Spleen (tissue), 13 donors: ENCODE results near the gene ANXA8. TPM values are rescaled to one million over a fixed set of nuclear protein-coding genes. Genes with fewer than 3 reads are reported as not detected.
"Not testable (repeated sequence)": the region's sequence is repeated elsewhere in the genome, so short reads cannot be mapped to it uniquely, and the experiment has no call there.

ENCODE experiments used
- DNase-seq: peaks from one replicate; pipeline ENCODE4 v3.0.0-alpha.2; 2020
- H3K27ac ChIP-seq, 8 donors: fragments of 200-600 bp; sonication (generic) in 7 of 8; 1 replicate in 4 of 8; 2 replicates in 4 of 8; pipeline versions ENCODE4 v1.5.0 to v1.8.0; 2016 to 2021; ENCODE audit warnings: inconsistent platforms in 4 of 8, mild to moderate bottlenecking in 4 of 8, moderate library complexity in 1 of 8
- H3K27me3 ChIP-seq, 7 donors: fragments of 200-600 bp; sonication (generic) in 6 of 7; replicated peaks in 1 of 7; 1 replicate in 4 of 7; 2 replicates in 3 of 7; pipeline versions ENCODE4 v1.5.0 to v1.8.0; 2016 to 2021; ENCODE audit warnings: inconsistent platforms in 3 of 7, mild to moderate bottlenecking in 1 of 7
- H3K36me3 ChIP-seq, 6 donors: fragments of 200-600 bp; sonication (generic) in 5 of 6; 1 replicate in 4 of 6; 2 replicates in 2 of 6; pipeline versions ENCODE4 v1.5.0 to v1.8.0; 2016 to 2021; ENCODE audit warnings: inconsistent platforms in 2 of 6
- H3K4me1 ChIP-seq, 6 donors: fragments of 200-600 bp; sonication (generic) in 5 of 6; 1 replicate in 3 of 6; 2 replicates in 3 of 6; pipeline versions ENCODE4 v1.5.0 to v1.8.0; 2016 to 2021; ENCODE audit warnings: inconsistent platforms in 3 of 6
- H3K4me3 ChIP-seq, 8 donors: fragments of 200-600 bp; sonication (generic) in 7 of 8; 1 replicate in 4 of 8; 2 replicates in 4 of 8; pipeline versions ENCODE4 v1.5.0 to v1.8.0; 2016 to 2021; ENCODE audit warnings: inconsistent platforms in 4 of 8, mild to moderate bottlenecking in 4 of 8, moderate library complexity in 2 of 8
- H3K9me3 ChIP-seq, 8 donors: fragments of 200-600 bp; sonication (generic) in 7 of 8; 1 replicate in 4 of 8; 2 replicates in 4 of 8; pipeline versions ENCODE4 v1.5.0 to v1.8.0; 2016 to 2021; ENCODE audit warnings: inconsistent platforms in 4 of 8
- WGBS, 5 donors: extraction: QIAGEN DNeasy Blood & Tissue Kit in 3 of 5; methylation state at CpG; one replicate each; pipeline versions ENCODE4 v1.1.5 to v1.1.7; 2013 to 2018; 5-methylcytosine and 5-hydroxymethylcytosine counted together
- intact Hi-C: fragments of 100-400 bp; cut with DNase I; formaldehyde crosslinking; loops from one replicate; pipeline ENCODE4 v1.15.0; 2023; ENCODE audit warnings: low total_unique reads
- long read RNA-seq, 2 donors: transcript quantifications; one replicate each; lab custom pipeline, GENCODE V29; 2026
- polyA plus RNA-seq, 3 donors: library from polyadenylated mRNA; stranded (reverse); fragments of 200-250 nt; gene quantifications; one replicate each; pipeline ENCODE4 v1.2.1, GENCODE V29; 2013
- total RNA-seq, 7 donors: library from RNA; depleted of rRNA in 3 of 7; stranded (reverse); fragments of >200 nt in 3 of 7; fragmentation: NEBNext Ultra II Directional in 4 of 7; extraction: Animal tissue kit (Norgen Biotek cat#: 25700) in 4 of 7; gene quantifications; one replicate each; pipeline versions ENCODE4 v1.1.0 to v1.2.1, GENCODE V29; 2016 to 2021
- donor health status: healthy with polysubstance abuse.
- donor health status: DM: no; HTN: no; CAD: no; lungs with moderate emphysema.
- donor health status: DM: no; HTN: no; CAD: no.
- donor health status: Bipolar disorder and iron deficiency.
- donor health status: healthy.
- donor health status: DM: no; HTN: no; CAD: no.
- donor health status: DM: yes; HTN: yes; CAD: no.

The ANXA8 gene
- total RNA-seq = under 1 TPM in 1 of 7 donors, not detected in 6; 0.22 TPM
- under 1 TPM; 0.04 to 0.32 (median 0.18) TPM for polyA plus RNA-seq
- long read RNA-seq, donor 1, partial matches to known transcripts = 0 of 2 reads
- long read RNA-seq, donor 1, other reads (novel, unspliced or antisense) = 0 of 2 reads
- long read RNA-seq, donor 2 = 0 reads

- H3K27ac ChIP-seq, DNase-seq, H3K27me3 ChIP-seq, intact Hi-C loops, H3K4me1 ChIP-seq, H3K4me3 ChIP-seq, H3K36me3 ChIP-seq, H3K9me3 ChIP-seq: not testable (repeated sequence)
- 83 to 93% (median 87%) methylated on average over 6 to 8 of the region's 11 CpGs; no CpG with 5 or more reads in 1 of the 5 donors for WGBS, 5 donors
Observed at GRCh38 chr10:47483923-47484322, at the start of gene ANXA8. Gene ANXA8 (minus strand): TSS chr10:47484115. CDS start chr10:47483933, 182 bp downstream.

- WGBS, 5 donors = no CpG with 5 or more reads among the region's 20 CpGs
- DNase-seq, H3K4me3 ChIP-seq, H3K4me1 ChIP-seq, H3K36me3 ChIP-seq, intact Hi-C loops, H3K27ac ChIP-seq, H3K27me3 ChIP-seq, H3K9me3 ChIP-seq: not testable (repeated sequence)
Observed at GRCh38 chr10:47523475-47523874, 39.6 kb upstream of the ANXA8 start, which contains the start of gene AGAP9. Gene AGAP9 (minus strand): TSS chr10:47523638. CDS start chr10:47523526, 112 bp downstream.

- DNase-seq, intact Hi-C loops, H3K9me3 ChIP-seq, H3K27me3 ChIP-seq, H3K4me1 ChIP-seq, H3K27ac ChIP-seq, H3K4me3 ChIP-seq: not testable (repeated sequence)
- peaks cover 0 to 11% (median 1%) of the 10 kb centered on the region in 6 donors for H3K36me3 ChIP-seq
- WGBS, 5 donors = 80 to 97% (median 93%) methylated on average over 4 to 9 of the region's 9 CpGs
Observed at GRCh38 chr10:47502313-47502712, 18.4 kb upstream of the ANXA8 start.

- DNase-seq, H3K9me3 ChIP-seq, H3K4me1 ChIP-seq, H3K4me3 ChIP-seq, intact Hi-C loops, H3K27ac ChIP-seq, H3K36me3 ChIP-seq, H3K27me3 ChIP-seq: not testable (repeated sequence)
- WGBS, 5 donors = 51 to 80% (median 60%) methylated on average over 1 of the region's 6 CpGs; no CpG with 5 or more reads in 2 of the 5 donors
Observed at GRCh38 chr10:47494226-47494625, 10.3 kb upstream of the ANXA8 start.

- intact Hi-C loops, H3K27me3 ChIP-seq, H3K4me3 ChIP-seq, H3K4me1 ChIP-seq, H3K9me3 ChIP-seq, H3K36me3 ChIP-seq, H3K27ac ChIP-seq: not testable (repeated sequence)
- DNase-seq = peak; percentile 17
- WGBS, 5 donors = 50 to 100% (median 74%) methylated on average over 1 to 7 of the region's 9 CpGs; no CpG with 5 or more reads in 1 of the 5 donors
Observed at GRCh38 chr10:47491600-47491999, 7.7 kb upstream of the ANXA8 start, which contains the start of gene FAM25G. Gene FAM25G (minus strand): TSS chr10:47491700. CDS start chr10:47491674, 26 bp downstream.

GRCh38 chr10:47489630-47490029 lies 5.7 kb upstream of the ANXA8 start:
- intact Hi-C loops, H3K4me1 ChIP-seq, H3K27me3 ChIP-seq, H3K27ac ChIP-seq, H3K4me3 ChIP-seq, H3K36me3 ChIP-seq, H3K9me3 ChIP-seq: not testable (repeated sequence)
- WGBS, 5 donors = 80 to 100% (median 87%) methylated on average over 1 to 3 of the region's 7 CpGs; no CpG with 5 or more reads in 2 of the 5 donors
- peak; percentile 33 for DNase-seq

GRCh38 chr10:47485943-47486342 lies 2.0 kb upstream of the ANXA8 start:
- H3K36me3 ChIP-seq, DNase-seq, H3K4me1 ChIP-seq, H3K4me3 ChIP-seq, H3K9me3 ChIP-seq, H3K27ac ChIP-seq, H3K27me3 ChIP-seq, intact Hi-C loops: not testable (repeated sequence)
- 32 to 83% (median 41%) methylated on average over 1 to 3 of the region's 4 CpGs for WGBS, 5 donors

- DNase-seq, H3K9me3 ChIP-seq, intact Hi-C loops, H3K27me3 ChIP-seq, H3K4me3 ChIP-seq, H3K4me1 ChIP-seq, H3K36me3 ChIP-seq, H3K27ac ChIP-seq: not testable (repeated sequence)
- 76 to 97% (median 92%) methylated on average over 4 to 11 of the region's 11 CpGs for WGBS, 5 donors
Observed at GRCh38 chr10:47484786-47485185, 871 bp upstream of the ANXA8 start.

GRCh38 chr10:47482367-47482766 lies 1.5 kb downstream of the ANXA8 start:
- H3K4me1 ChIP-seq, H3K9me3 ChIP-seq, DNase-seq, H3K27ac ChIP-seq, intact Hi-C loops, H3K27me3 ChIP-seq, H3K36me3 ChIP-seq, H3K4me3 ChIP-seq: not testable (repeated sequence)
- no CpG with 5 or more reads among the region's 1 CpG for WGBS, 5 donors

- H3K4me1 ChIP-seq, H3K27me3 ChIP-seq, H3K4me3 ChIP-seq, DNase-seq, intact Hi-C loops, H3K9me3 ChIP-seq, H3K27ac ChIP-seq, H3K36me3 ChIP-seq: not testable (repeated sequence)
- 89 to 90% (median 89%) methylated on average over 5 of the region's 6 CpGs; no CpG with 5 or more reads in 2 of the 5 donors for WGBS, 5 donors
Observed at GRCh38 chr10:47481768-47482181, 2.1 kb downstream of the ANXA8 start.

GRCh38 chr10:47481182-47481766 lies 2.6 kb downstream of the ANXA8 start:
- H3K4me1 ChIP-seq, H3K36me3 ChIP-seq, intact Hi-C loops, H3K4me3 ChIP-seq, H3K27me3 ChIP-seq, H3K9me3 ChIP-seq, H3K27ac ChIP-seq, DNase-seq: not testable (repeated sequence)
- WGBS, 5 donors = 73 to 85% (median 76%) methylated on average over 6 to 7 of the region's 10 CpGs; no CpG with 5 or more reads in 2 of the 5 donors
